Stomach (tissue), 9 donors: Measurements from ENCODE around the gene SPDYA. TPM values are rescaled to one million over a fixed set of nuclear protein-coding genes. Genes with fewer than 3 reads are reported as not detected.

Source experiments
- DNase-seq, 2 donors: peaks; one replicate each; pipeline versions ENCODE4 v3.0.0 to v3.0.0-alpha.2; 2013 to 2019
- H3K27ac ChIP-seq, 5 donors: fragments of 200-600 bp in 4 of 5; sonication (generic) in 4 of 5; one replicate each; pipeline ENCODE4 v1.5.1; 2013 to 2019; ENCODE audit warnings: mild to moderate bottlenecking in 1 of 5, moderate library complexity in 1 of 5
- H3K27me3 ChIP-seq, 3 donors: fragments of 200-600 bp; sonication (generic); one replicate each; pipeline ENCODE4 v1.5.1; 2017 to 2019; ENCODE audit warnings: mixed run types in 1 of 3
- H3K36me3 ChIP-seq, 4 donors: fragments of 200-600 bp; sonication (generic); 1 replicate in 3 of 4; 2 replicates in 1 of 4; pipeline ENCODE4 v1.5.1; 2016 to 2019
- H3K4me1 ChIP-seq, 4 donors: fragments of 200-600 bp; sonication (generic); one replicate each; pipeline ENCODE4 v1.5.1; 2016 to 2019
- H3K4me3 ChIP-seq, 4 donors: fragments of 200-600 bp; sonication (generic) in 3 of 4; one replicate each; pipeline ENCODE4 v1.5.1; 2016 to 2019; ENCODE audit warnings: mild to moderate bottlenecking in 1 of 4
- H3K9me3 ChIP-seq, 4 donors: fragments of 200-600 bp; sonication (generic); one replicate each; pipeline ENCODE4 v1.5.1; 2016 to 2019
- EP300 ChIP-seq: sonication (generic); formaldehyde crosslinking; IDR thresholded peaks from one replicate; pipeline ENCODE4 v1.6.1; 2017; ENCODE audit warnings: antibody characterized with exemption
- POLR2A ChIP-seq, 4 donors: fragments of 450-650 bp; IDR thresholded peaks; one replicate each; pipeline ENCODE4 v1.6.1; 2016; ENCODE audit warnings: antibody characterized with exemption in 4 of 4, control low read depth in 2 of 4, mild to moderate bottlenecking in 1 of 4, moderate library complexity in 1 of 4
- POLR2AphosphoS5 ChIP-seq, 3 donors: sonication (generic); formaldehyde crosslinking; IDR thresholded peaks; one replicate each; pipeline ENCODE4 v1.6.1; 2016; ENCODE audit warnings: antibody characterized with exemption in 3 of 3
- WGBS, 5 donors: extraction: QIAGEN DNeasy Blood & Tissue Kit in 3 of 5; methylation state at CpG; one replicate each; pipeline versions ENCODE4 v1.1.5 to v1.1.7; 2013 to 2018; 5-methylcytosine and 5-hydroxymethylcytosine counted together
- intact Hi-C: fragments of 100-400 bp; cut with DNase I; formaldehyde crosslinking; loops from one replicate; pipeline ENCODE4 v1.15.1; 2023; ENCODE audit warnings: low total_unique reads
- polyA plus RNA-seq, 3 donors: library from polyadenylated mRNA; stranded (reverse); fragments of 200-250 nt; gene quantifications; one replicate each; pipeline ENCODE4 v1.2.3, GENCODE V29; 2013
- total RNA-seq, 5 donors: library from RNA; depleted of rRNA; stranded (reverse); fragments of >200 nt; gene quantifications; one replicate each; pipeline versions ENCODE4 v1.1.0 to v1.2.3, GENCODE V29; 2014 to 2016
- TF ChIP-seq, protein P1 (sequence below), 7 experiments: fragments of 450-650 bp in 4 of 7; fragments of 200-600 bp in 3 of 7; sonication (generic) in 3 of 7; IDR thresholded peaks; one replicate each; pipeline ENCODE4 v1.5.1; 2016 to 2019; ENCODE audit warnings: antibody characterized with exemption in 7 of 7, control low read depth in 2 of 7, mild to moderate bottlenecking in 1 of 7
- donor health status: healthy with polysubstance abuse.
- donor health status: Bipolar disorder and iron deficiency.
- donor health status: healthy.

Gene SPDYA
- total and polyA plus RNA-seq, 8 donors: 0.40 to 11.7 (median 3.9) TPM; not detected in 4

GRCh38 chr2:28896906-28897305 is 86.3 kb downstream of the SPDYA start:
- DNase-seq: no peak
- intact Hi-C loops: no loop called here
- 26 to 66% (median 51%) methylated on average over 2 of the region's 2 CpGs for WGBS, 5 donors
- Histone ChIP-seq H3K4me1 (peaks cover 14 to 55% (median 37%) of the 10 kb centered on the region in 4 donors), H3K36me3 (peaks cover 0 to 4% (median under 1%) of the 10 kb centered on the region in 4 donors), H3K9me3 (no peaks in the 10 kb centered on the region), H3K27me3 (no peaks in the 10 kb centered on the region), H3K27ac (no peak overlapping the region), H3K4me3 (peak overlapping the region in 1 of 4 donors; percentile 92)
- TF ChIP-seq, protein P1, sequence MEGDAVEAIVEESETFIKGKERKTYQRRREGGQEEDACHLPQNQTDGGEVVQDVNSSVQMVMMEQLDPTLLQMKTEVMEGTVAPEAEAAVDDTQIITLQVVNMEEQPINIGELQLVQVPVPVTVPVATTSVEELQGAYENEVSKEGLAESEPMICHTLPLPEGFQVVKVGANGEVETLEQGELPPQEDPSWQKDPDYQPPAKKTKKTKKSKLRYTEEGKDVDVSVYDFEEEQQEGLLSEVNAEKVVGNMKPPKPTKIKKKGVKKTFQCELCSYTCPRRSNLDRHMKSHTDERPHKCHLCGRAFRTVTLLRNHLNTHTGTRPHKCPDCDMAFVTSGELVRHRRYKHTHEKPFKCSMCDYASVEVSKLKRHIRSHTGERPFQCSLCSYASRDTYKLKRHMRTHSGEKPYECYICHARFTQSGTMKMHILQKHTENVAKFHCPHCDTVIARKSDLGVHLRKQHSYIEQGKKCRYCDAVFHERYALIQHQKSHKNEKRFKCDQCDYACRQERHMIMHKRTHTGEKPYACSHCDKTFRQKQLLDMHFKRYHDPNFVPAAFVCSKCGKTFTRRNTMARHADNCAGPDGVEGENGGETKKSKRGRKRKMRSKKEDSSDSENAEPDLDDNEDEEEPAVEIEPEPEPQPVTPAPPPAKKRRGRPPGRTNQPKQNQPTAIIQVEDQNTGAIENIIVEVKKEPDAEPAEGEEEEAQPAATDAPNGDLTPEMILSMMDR (IDR thresholded peaks at IDR 0.05): no peak
- no peak for TF ChIP-seq POLR2AphosphoS5 (IDR thresholded peaks at IDR 0.05)

GRCh38 chr2:28898048-28898447 is 87.4 kb downstream of the SPDYA start:
- Histone ChIP-seq H3K27ac (no peak overlapping the region), H3K4me1 (peaks cover 14 to 55% (median 37%) of the 10 kb centered on the region in 4 donors), H3K4me3 (no peak overlapping the region), H3K27me3 (no peaks in the 10 kb centered on the region), H3K36me3 (peaks cover 4 to 15% (median 12%) of the 10 kb centered on the region in 4 donors), H3K9me3 (no peaks in the 10 kb centered on the region)
- intact Hi-C loops: no loop called here
- no peak for TF ChIP-seq POLR2A (IDR thresholded peaks at IDR 0.05)
- no peak for TF ChIP-seq EP300
- TF ChIP-seq, protein P1 (IDR thresholded peaks at IDR 0.05): no peak
- no peak for TF ChIP-seq POLR2AphosphoS5 (IDR thresholded peaks at IDR 0.05)
- DNase-seq: no peak
- WGBS, 5 donors: 17 to 48% (median 37%) methylated on average over 1 of the region's 1 CpG

Other genes with a start within 250 kb of the SPDYA start
- 100 to 1,000 TPM; 200 to 458 (median 251) TPM for gene PPP1CB, start 59.0 kb upstream of the SPDYA start, total RNA-seq
- gene PPP1CB, start 59.0 kb upstream of the SPDYA start, polyA plus RNA-seq: 100 to 1,000 TPM in 2 of 3 donors, 10 to 100 TPM in 1; 72.5 to 117 (median 102) TPM
- gene TRMT61B, start 59.5 kb downstream of the SPDYA start, total RNA-seq: 10 to 100 TPM in 4 of 5 donors, 1 to 10 TPM in 1; 2.3 to 20.9 (median 18.0) TPM
- 10 to 100 TPM; 14.5 to 24.4 (median 18.3) TPM for gene TRMT61B, start 59.5 kb downstream of the SPDYA start, polyA plus RNA-seq
- 10 to 100 TPM; 18.5 to 73.2 (median 59.4) TPM for gene WDR43, start 83.8 kb downstream of the SPDYA start, total RNA-seq
- 10 to 100 TPM in 2 of 3 donors, 1 to 10 TPM in 1; 9.7 to 13.9 (median 13.7) TPM for gene WDR43, start 83.8 kb downstream of the SPDYA start, polyA plus RNA-seq
- 1 to 10 TPM in 2 of 5 donors, under 1 TPM in 2, not detected in 1; 0.43 to 3.5 (median 1.00) TPM for gene TOGARAM2, start 170.5 kb downstream of the SPDYA start, total RNA-seq
- 1 to 10 TPM in 1 of 3 donors, under 1 TPM in 2; 0.56 to 1.2 (median 0.80) TPM for gene TOGARAM2, start 170.5 kb downstream of the SPDYA start, polyA plus RNA-seq